SK-N-SH treated with all-trans-retinoic acid at 6 μM for 48 hours (cell line): ENCODE measurements around the gene KRTAP2-2.
"Not testable (repeated sequence)": the region's sequence is repeated elsewhere in the genome, so short reads cannot be mapped to it uniquely, and the experiment has no call there.

ENCODE experiments used
- ISL1 ChIP-seq: fragments of 250-450 bp; sonication (Bioruptor Pico); IDR thresholded peaks from 2 replicates; pipeline ENCODE4 v2.1.2; 2022; ENCODE audit warnings: mild to moderate bottlenecking, moderate library complexity
- ZFP3 ChIP-seq: fragments of 250-450 bp; sonication (Bioruptor Pico); IDR thresholded peaks from 2 replicates; pipeline ENCODE4 v1.5.0; 2020; ENCODE audit warnings: mild to moderate bottlenecking, moderate library complexity
- ZNF8 ChIP-seq: fragments of 450-650 bp; formaldehyde crosslinking; IDR thresholded peaks from 2 replicates; pipeline ENCODE4 v1.5.0; 2020; ENCODE audit warnings: mild to moderate bottlenecking, moderate library complexity

DNA sequence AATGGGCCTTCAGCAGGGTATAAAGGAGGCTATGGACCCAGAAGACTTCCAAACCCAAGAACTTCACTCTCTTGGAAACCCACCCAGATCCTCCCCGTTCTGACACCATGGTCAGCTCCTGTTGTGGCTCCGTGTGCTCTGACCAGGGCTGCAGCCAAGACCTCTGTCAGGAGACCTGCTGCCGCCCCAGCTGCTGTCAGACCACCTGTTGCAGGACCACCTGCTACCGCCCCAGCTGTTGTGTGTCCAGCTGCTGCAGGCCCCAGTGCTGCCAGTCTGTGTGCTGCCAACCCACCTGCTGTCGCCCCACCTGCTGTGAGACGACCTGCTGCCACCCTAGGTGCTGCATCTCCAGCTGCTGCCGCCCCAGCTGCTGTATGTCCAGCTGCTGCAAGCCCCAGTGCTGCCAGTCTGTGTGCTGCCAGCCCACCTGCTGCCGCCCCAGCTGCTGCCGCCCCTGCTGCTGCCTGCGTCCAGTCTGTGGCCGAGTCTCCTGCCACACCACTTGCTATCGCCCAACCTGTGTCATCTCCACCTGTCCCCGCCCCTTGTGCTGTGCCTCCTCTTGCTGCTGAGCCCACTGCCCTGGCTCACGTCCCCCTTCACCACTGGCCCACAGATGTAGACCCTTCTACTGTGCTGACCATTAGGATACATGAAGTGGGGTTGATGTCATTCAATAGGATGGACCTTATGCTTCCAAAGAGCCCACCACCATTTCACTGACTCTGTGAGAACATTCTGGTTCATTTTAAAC, 29.2 kb upstream of the KRTAP2-2 start, which contains the start of gene KRTAP4-7:
- not testable (repeated sequence) for TF ChIP-seq ZFP3 (CRISPR knock-in tag); ISL1 (CRISPR knock-in tag); ZNF8
